ENCODE data around the gene CDC42EP2.

CDC42EP2 gene

GRCh38 chr11:65362966-65363365, 48.3 kb downstream of the CDC42EP2 start:
- no peak for DNase-seq

- DNase-seq, result no peak
Measured at GRCh38 chr11:65363770-65364169, 49.1 kb downstream of the CDC42EP2 start.

GRCh38 chr11:65366340-65366773, 51.7 kb downstream of the CDC42EP2 start:
- no peak for DNase-seq

GRCh38 chr11:65370659-65371049, 56.0 kb downstream of the CDC42EP2 start:
- no peak for DNase-seq

All from activated naive CD4-positive, alpha-beta T cell (primary cell).